Heart right ventricle (tissue), 16 donors: ENCODE measurements around the gene TFDP3. TPM values are rescaled to one million over a fixed set of nuclear protein-coding genes. Genes with fewer than 3 reads are reported as not detected.

ENCODE experiments used
- ATAC-seq, 8 donors: fragments of 200-7000 bp; cut with Tn5 transposase; one replicate each; pipeline ENCODE4 v1.9.1; 2020; ENCODE audit warnings: mild to moderate bottlenecking in 8 of 8, moderate library complexity in 8 of 8, moderate number of reproducible peaks in 1 of 8
- DNase-seq, 2 donors: peaks; one replicate each; pipeline ENCODE4 v3.0.0-alpha.2; 2020
- H3K27ac ChIP-seq, 10 donors: fragments of 200-600 bp; sonication (generic) in 2 of 10; one replicate each; pipeline versions ENCODE4 v1.5.0 to v1.8.0; 2020 to 2022; ENCODE audit warnings: mild to moderate bottlenecking in 3 of 10
- H3K27me3 ChIP-seq, 7 donors: fragments of 200-600 bp; one replicate each; pipeline ENCODE4 v1.8.0; 2021 to 2022; ENCODE audit warnings: mild to moderate bottlenecking in 2 of 7
- H3K36me3 ChIP-seq, 9 donors: fragments of 200-600 bp; sonication (generic) in 1 of 9; one replicate each; pipeline versions ENCODE4 v1.5.0 to v1.8.0; 2020 to 2022; ENCODE audit warnings: mild to moderate bottlenecking in 2 of 9
- H3K4me1 ChIP-seq, 9 donors: fragments of 200-600 bp; sonication (generic) in 1 of 9; one replicate each; pipeline versions ENCODE4 v1.5.0 to v1.8.0; 2020 to 2022; ENCODE audit warnings: mild to moderate bottlenecking in 4 of 9
- H3K4me3 ChIP-seq, 10 donors: fragments of 200-600 bp; sonication (generic) in 2 of 10; one replicate each; pipeline versions ENCODE4 v1.5.0 to v1.8.0; 2020 to 2022; ENCODE audit warnings: mild to moderate bottlenecking in 7 of 10, moderate library complexity in 2 of 10
- H3K9me3 ChIP-seq, 11 donors: fragments of 200-600 bp in 10 of 11; sonication (generic) in 2 of 11; one replicate each; pipeline versions ENCODE4 v1.5.0 to v1.8.0; 2013 to 2022; ENCODE audit warnings: mild to moderate bottlenecking in 2 of 11, control low read depth in 1 of 11, moderate library complexity in 1 of 11
- WGBS, 2 donors: extraction: QIAGEN DNeasy Blood & Tissue Kit; methylation state at CpG; one replicate each; pipeline ENCODE4 v1.1.7; 2013; ENCODE audit warnings: inconsistent platforms in 1 of 2; 5-methylcytosine and 5-hydroxymethylcytosine counted together
- intact Hi-C, 10 donors: fragments of 100-400 bp; cut with DNase I; formaldehyde crosslinking; loops; one replicate each; pipeline versions ENCODE4 v1.11.1 to v1.14.2; 2022
- long read RNA-seq, 3 donors: library from polyadenylated mRNA; unstranded; transcript quantifications; one replicate each; pipeline ENCODE4 v2.0.0, GENCODE V29; 2020 to 2021
- polyA plus RNA-seq, 2 donors: library from polyadenylated mRNA; stranded (reverse); fragments of 200-250 nt; gene quantifications; one replicate each; pipeline ENCODE4 v1.2.3, GENCODE V29; 2013
- total RNA-seq, 10 donors: library from RNA; stranded (reverse); fragmentation: NEBNext Ultra II Directional in 3 of 10; extraction: Animal tissue kit (Norgen Biotek cat#: 25700) in 3 of 10; gene quantifications; one replicate each; pipeline versions ENCODE4 v1.2.1 to v1.2.4, GENCODE V29; 2021 to 2023
- TF ChIP-seq, protein P1 (sequence below), 9 donors: fragments of 200-600 bp; sonication (generic) in 2 of 9; IDR thresholded peaks; one replicate each; pipeline versions ENCODE4 v1.5.0 to v1.8.0; 2021 to 2022; ENCODE audit warnings: antibody characterized with exemption in 9 of 9, mild to moderate bottlenecking in 5 of 9, moderate library complexity in 1 of 9
- donor health status: Arrhythmogenic right ventricular cardiomyopathy.
- donor health status: ischemic (EF 13 %, LVEDD 7.1; RV severe dilation, severe dysfunction).
- donor health status: healthy with polysubstance abuse.
- donor health status: DM: no; HTN: yes; CAD: no.
- donor health status: DM: no; HTN: no; CAD: no.
- donor health status: ischemic (EF 25% LVEDD 6.9; RV normal size, moderate dysfunction).
- donor health status: ischemic (EF 25% LVEDD 5.7; RV mildly dilated, moderate dysfunction).
- donor health status: healthy.
- donor health status: DM: yes; HTN: yes; CAD: no.
- donor health status: Ischemic cardiomyopathy.
- donor health status: ischemic (EF 35%, LVEDD 5.7; RV mildly dilated, moderate dysfunction).
- donor health status: nonischemic (EF 11% LVEDD 7.7; RV severe dilation, severe dysfunction).
- donor health status: DM: yes; HTN: yes; CAD: no.
- donor health status: PGD.
- donor health status: ischemic (EF 29% LVEDD 5.4; RV normal size, mild dysfunction).
- donor health status: nonischemic (EF 23%, LVEDD 6.1; RV moderate dilation, normal function).

TFDP3 gene, protein sequence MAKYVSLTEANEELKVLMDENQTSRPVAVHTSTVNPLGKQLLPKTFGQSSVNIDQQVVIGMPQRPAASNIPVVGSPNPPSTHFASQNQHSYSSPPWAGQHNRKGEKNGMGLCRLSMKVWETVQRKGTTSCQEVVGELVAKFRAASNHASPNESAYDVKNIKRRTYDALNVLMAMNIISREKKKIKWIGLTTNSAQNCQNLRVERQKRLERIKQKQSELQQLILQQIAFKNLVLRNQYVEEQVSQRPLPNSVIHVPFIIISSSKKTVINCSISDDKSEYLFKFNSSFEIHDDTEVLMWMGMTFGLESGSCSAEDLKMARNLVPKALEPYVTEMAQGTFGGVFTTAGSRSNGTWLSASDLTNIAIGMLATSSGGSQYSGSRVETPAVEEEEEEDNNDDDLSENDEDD
- total RNA-seq = not detected
- polyA plus RNA-seq = not detected
- long read RNA-seq, donor 1 = 0 reads
- long read RNA-seq, donor 2 = 0 reads
- long read RNA-seq, donor 3 = 0 reads

- Histone ChIP-seq H3K4me1 (no peaks in the 10 kb centered on the region), H3K9me3 (no peaks in the 10 kb centered on the region), H3K27me3 (peaks cover 0 to 33% (median 0%) of the 10 kb centered on the region in 7 donors), H3K27ac (no peak within 1 kb of the TSS), H3K4me3 (no peak within 1 kb of the TSS), H3K36me3 (no peaks in the 10 kb centered on the region)
- WGBS, 2 donors = 98 to 99% methylated on average over 35 to 40 of the region's 40 CpGs
- ATAC-seq = no peak
- TF ChIP-seq, protein P1, sequence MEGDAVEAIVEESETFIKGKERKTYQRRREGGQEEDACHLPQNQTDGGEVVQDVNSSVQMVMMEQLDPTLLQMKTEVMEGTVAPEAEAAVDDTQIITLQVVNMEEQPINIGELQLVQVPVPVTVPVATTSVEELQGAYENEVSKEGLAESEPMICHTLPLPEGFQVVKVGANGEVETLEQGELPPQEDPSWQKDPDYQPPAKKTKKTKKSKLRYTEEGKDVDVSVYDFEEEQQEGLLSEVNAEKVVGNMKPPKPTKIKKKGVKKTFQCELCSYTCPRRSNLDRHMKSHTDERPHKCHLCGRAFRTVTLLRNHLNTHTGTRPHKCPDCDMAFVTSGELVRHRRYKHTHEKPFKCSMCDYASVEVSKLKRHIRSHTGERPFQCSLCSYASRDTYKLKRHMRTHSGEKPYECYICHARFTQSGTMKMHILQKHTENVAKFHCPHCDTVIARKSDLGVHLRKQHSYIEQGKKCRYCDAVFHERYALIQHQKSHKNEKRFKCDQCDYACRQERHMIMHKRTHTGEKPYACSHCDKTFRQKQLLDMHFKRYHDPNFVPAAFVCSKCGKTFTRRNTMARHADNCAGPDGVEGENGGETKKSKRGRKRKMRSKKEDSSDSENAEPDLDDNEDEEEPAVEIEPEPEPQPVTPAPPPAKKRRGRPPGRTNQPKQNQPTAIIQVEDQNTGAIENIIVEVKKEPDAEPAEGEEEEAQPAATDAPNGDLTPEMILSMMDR (IDR thresholded peaks at IDR 0.05) = no peak
- intact Hi-C loops = no loop called here
- no peak for DNase-seq
These were observed at the start of gene TFDP3 for GRCh38 chrX:133218329-133218728. TFDP3 (minus strand) TSS chrX:133218354; CDS start chrX:133218259, 95 bp downstream.

GRCh38 chrX:133267621-133268020 lies 49.5 kb upstream of the TFDP3 start:
- Histone ChIP-seq H3K27me3 (peaks cover 0 to 28% (median 0%) of the 10 kb centered on the region in 7 donors), H3K9me3 (no peaks in the 10 kb centered on the region), H3K4me1 (no peaks in the 10 kb centered on the region), H3K4me3 (no peak overlapping the region), H3K36me3 (no peaks in the 10 kb centered on the region), H3K27ac (no peak overlapping the region)
- WGBS, 2 donors = 90 to 93% methylated on average over 2 of the region's 2 CpGs
- ATAC-seq = no peak
- no peak for DNase-seq
- TF ChIP-seq, protein P1 (IDR thresholded peaks at IDR 0.05) = no peak
- intact Hi-C loops = no loop called here

- no peaks in the 10 kb centered on the region for H3K36me3 ChIP-seq
- no peaks in the 10 kb centered on the region for H3K9me3 ChIP-seq
- 16 to 19% methylated on average over 13 of the region's 13 CpGs for WGBS, 2 donors
- no peak overlapping the region for H3K4me3 ChIP-seq
- DNase-seq = no peak
- no peaks in the 10 kb centered on the region for H3K4me1 ChIP-seq
- TF ChIP-seq, protein P1 (IDR thresholded peaks at IDR 0.05) = no peak
- intact Hi-C loops = no loop called here
- H3K27me3 ChIP-seq = peaks cover 0 to 13% (median 0%) of the 10 kb centered on the region in 7 donors
- no peak overlapping the region for H3K27ac ChIP-seq
- no peak for ATAC-seq
These were observed 47.2 kb upstream of the TFDP3 start for GRCh38 chrX:133265331-133265730.

DNA sequence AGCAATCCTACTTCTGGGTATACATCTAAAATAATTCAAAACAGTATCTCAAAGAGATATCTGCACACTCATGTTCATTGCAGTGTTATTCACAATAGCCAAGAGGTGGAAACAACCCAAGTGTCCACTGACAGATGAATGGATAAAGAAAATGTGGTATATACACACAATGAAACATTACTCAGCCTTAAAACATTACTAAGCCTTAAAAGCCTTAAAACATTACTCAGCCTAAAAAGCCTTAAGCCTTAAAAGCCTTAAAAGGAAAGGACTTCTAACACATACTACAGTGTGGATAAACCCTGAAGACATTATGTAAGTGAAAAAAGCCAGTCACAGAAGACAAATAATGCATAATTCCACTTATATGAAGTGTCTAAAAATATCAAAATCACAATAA lies 40.3 kb upstream of the TFDP3 start:
- H3K9me3 ChIP-seq = no peaks in the 10 kb centered on the region
- H3K4me3 ChIP-seq = no peak overlapping the region
- TF ChIP-seq, protein P1 (IDR thresholded peaks at IDR 0.05) = no peak
- ATAC-seq = no peak
- no peak overlapping the region for H3K27ac ChIP-seq
- H3K27me3 ChIP-seq = peaks cover 0 to 33% (median 0%) of the 10 kb centered on the region in 7 donors
- intact Hi-C loops = no loop called here
- no peaks in the 10 kb centered on the region for H3K4me1 ChIP-seq
- H3K36me3 ChIP-seq = no peaks in the 10 kb centered on the region
- DNase-seq = no peak
